Osteocyte (in vitro differentiated cells): ENCODE measurements around the gene APOA5. TPM values are rescaled to one million over a fixed set of nuclear protein-coding genes. Genes with fewer than 3 reads are reported as not detected.

ENCODE experiments used
- DNase-seq: peaks from one replicate; pipeline ENCODE4 v3.0.0; 2021; ENCODE audit warnings: mixed read lengths; ENCODE audit not compliant: unreplicated experiment; ENCODE audit errors: extremely low spot score
- H3K27ac Mint-ChIP-seq: one replicate; pipeline ENCODE4 v1.8.0; 2021; ENCODE audit warnings: mild to moderate bottlenecking, mixed read lengths; ENCODE audit not compliant: unreplicated experiment
- H3K27me3 Mint-ChIP-seq: one replicate; pipeline ENCODE4 v1.8.0; 2021; ENCODE audit warnings: mixed read lengths; ENCODE audit not compliant: unreplicated experiment
- H3K36me3 Mint-ChIP-seq: one replicate; pipeline ENCODE4 v1.8.0; 2021; ENCODE audit warnings: mixed read lengths; ENCODE audit not compliant: unreplicated experiment
- H3K4me1 Mint-ChIP-seq: one replicate; pipeline ENCODE4 v1.8.0; 2021; ENCODE audit warnings: mixed read lengths; ENCODE audit not compliant: unreplicated experiment
- H3K4me3 Mint-ChIP-seq: one replicate; pipeline ENCODE4 v1.8.0; 2021; ENCODE audit warnings: mild to moderate bottlenecking, moderate library complexity, mixed read lengths; ENCODE audit not compliant: unreplicated experiment
- H3K9me3 Mint-ChIP-seq: one replicate; pipeline ENCODE4 v1.8.0; 2021; ENCODE audit warnings: mixed read lengths; ENCODE audit not compliant: unreplicated experiment
- CTCF ChIP-seq: fragments of 200-600 bp; sonication (generic); IDR thresholded peaks from 2 replicates; pipeline ENCODE4 v1.5.0; 2021; ENCODE audit warnings: antibody characterized with exemption, mild to moderate bottlenecking, moderate library complexity
- total RNA-seq: library from RNA; stranded (reverse); gene quantifications from 2 replicates; pipeline ENCODE4 v1.2.1, GENCODE V29; 2021

The APOA5 gene
- total RNA-seq, 1 donor from 2014 or later = not detected

- Mint-ChIP-seq H3K27me3 (no peaks in the 10 kb centered on the region), H3K4me3 (no peak overlapping the region), H3K27ac (no peak overlapping the region), H3K36me3 (no peaks in the 10 kb centered on the region), H3K4me1 (peaks cover 11% of the 10 kb centered on the region), H3K9me3 (no peaks in the 10 kb centered on the region)
- no peak for TF ChIP-seq CTCF
- DNase-seq = no peak
Measured at GRCh38 chr11:116833816-116834534, 42.3 kb upstream of the APOA5 start.

- Mint-ChIP-seq H3K4me3 (no peak overlapping the region), H3K27ac (no peak overlapping the region), H3K27me3 (no peaks in the 10 kb centered on the region), H3K4me1 (peaks cover 16% of the 10 kb centered on the region), H3K9me3 (no peaks in the 10 kb centered on the region), H3K36me3 (no peaks in the 10 kb centered on the region)
- no peak for DNase-seq
- TF ChIP-seq CTCF = no peak
Measured at GRCh38 chr11:116833491-116833815, 41.8 kb upstream of the APOA5 start.

GRCh38 chr11:116832350-116833290 is 40.9 kb upstream of the APOA5 start:
- Mint-ChIP-seq H3K27ac (no peak overlapping the region), H3K9me3 (no peaks in the 10 kb centered on the region)

GRCh38 chr11:116831790-116832349 is 40.2 kb upstream of the APOA5 start:
- no peak for TF ChIP-seq CTCF
- Mint-ChIP-seq H3K9me3 (no peaks in the 10 kb centered on the region), H3K27ac (no peak overlapping the region)

More at GRCh38 chr11:116832350-116833290, 40.9 kb upstream of the APOA5 start:
- no peaks in the 10 kb centered on the region for H3K27me3 Mint-ChIP-seq
- no peak for DNase-seq
- H3K36me3 Mint-ChIP-seq = no peaks in the 10 kb centered on the region
- H3K4me3 Mint-ChIP-seq = no peak overlapping the region
- H3K4me1 Mint-ChIP-seq = peaks cover 20% of the 10 kb centered on the region
- no peak for TF ChIP-seq CTCF

More at GRCh38 chr11:116831790-116832349, 40.2 kb upstream of the APOA5 start:
- DNase-seq = no peak
- no peak overlapping the region for H3K4me3 Mint-ChIP-seq
- H3K36me3 Mint-ChIP-seq = no peaks in the 10 kb centered on the region
- H3K4me1 Mint-ChIP-seq = peaks cover 20% of the 10 kb centered on the region
- no peaks in the 10 kb centered on the region for H3K27me3 Mint-ChIP-seq
